IMR-90 (cell line): ENCODE data around the gene DDX27. TPM values are rescaled to one million over a fixed set of nuclear protein-coding genes. Genes with fewer than 3 reads are reported as not detected.

Source experiments
- ATAC-seq: fragments of 200-7000 bp; cut with Tn5 transposase; 2 replicates; pipeline ENCODE4 v1.9.1; 2020; ENCODE audit warnings: low read depth, mild to moderate bottlenecking, moderate library complexity
- BruUV-seq: library from RNA; stranded (reverse); fragments of 400-500 nt; replicated peaks from 2 replicates; lab custom pipeline; 2021; lab: Mats Ljungman, UMichigan
- CTCF ChIA-PET: fragments of 300-600 bp; formaldehyde crosslinking; extraction: SDS; loops from one replicate; lab custom pipeline; 2021; ENCODE audit warnings: antibody characterized with exemption; lab: Yijun Ruan, JAX
- POLR2A ChIA-PET: fragments of 300-600 bp; sonication (Branson Sonifier 250); formaldehyde crosslinking; loops from one replicate; lab custom pipeline; 2022; ENCODE audit warnings: antibody characterized with exemption; ENCODE audit not compliant: unreplicated experiment; lab: Charles Lee
- DNase-seq: peaks from one replicate; pipeline ENCODE4 v3.0.0; 2013
- H2AFZ ChIP-seq: replicated peaks from 2 replicates; pipeline ENCODE3; 2013; ENCODE audit warnings: low read length, mild to moderate bottlenecking; ENCODE audit not compliant: poor library complexity
- H2AK5ac ChIP-seq: 2 replicates; pipeline ENCODE4 v1.6.1; 2013; ENCODE audit warnings: low read depth, low read length, inconsistent platforms
- H2AK9ac ChIP-seq: replicated peaks from 2 replicates; pipeline ENCODE3; 2013; ENCODE audit warnings: mild to moderate bottlenecking, low read depth, low read length, moderate library complexity; ENCODE audit not compliant: poor library complexity
- H2BK120ac ChIP-seq: 2 replicates; pipeline ENCODE4 v1.6.1; 2013; ENCODE audit warnings: low read depth, low read length, inconsistent platforms
- H2BK15ac ChIP-seq: 3 replicates; pipeline ENCODE4 v1.6.1; 2013; ENCODE audit warnings: low read depth, low read length, inconsistent platforms
- H2BK20ac ChIP-seq: 2 replicates; pipeline ENCODE4 v1.6.1; 2013; ENCODE audit warnings: low read depth, mild to moderate bottlenecking, inconsistent platforms, low read length, moderate library complexity
- H2BK5ac ChIP-seq: 2 replicates; pipeline ENCODE4 v1.6.1; 2013; ENCODE audit warnings: mild to moderate bottlenecking, low read depth, low read length, inconsistent platforms; ENCODE audit not compliant: poor library complexity, severe bottlenecking
- H3K14ac ChIP-seq: replicated peaks from 2 replicates; pipeline ENCODE4 v1.6.1; 2013; ENCODE audit warnings: low read depth, low read length, inconsistent platforms
- H3K18ac ChIP-seq: 2 replicates; pipeline ENCODE4 v1.6.1; 2013; ENCODE audit warnings: low read depth, low read length, control low read depth
- H3K23ac ChIP-seq: 2 replicates; pipeline ENCODE4 v1.6.1; 2013; ENCODE audit warnings: low read depth, low read length, inconsistent platforms
- H3K27ac ChIP-seq: 2 replicates; pipeline ENCODE4 v1.5.1; 2013; ENCODE audit warnings: mild to moderate bottlenecking, control low read depth, low read length; ENCODE audit not compliant: insufficient read depth
- H3K27me3 ChIP-seq: 2 replicates; pipeline ENCODE4 v1.6.1; 2013; ENCODE audit warnings: low read length; ENCODE audit not compliant: control insufficient read depth, insufficient read depth
- H3K36me3 ChIP-seq: 2 replicates; pipeline ENCODE4 v1.6.1; 2013; ENCODE audit warnings: low read length, mixed read lengths; ENCODE audit not compliant: control insufficient read depth, insufficient read depth
- H3K4ac ChIP-seq: 2 replicates; pipeline ENCODE4 v1.6.1; 2013; ENCODE audit warnings: low read depth, low read length, inconsistent platforms
- H3K4me1 ChIP-seq: 2 replicates; pipeline ENCODE4 v1.6.1; 2013; ENCODE audit warnings: low read length, mixed read lengths; ENCODE audit not compliant: control insufficient read depth, insufficient read depth
- H3K4me2 ChIP-seq: 2 replicates; pipeline ENCODE4 v1.6.1; 2013; ENCODE audit warnings: low read depth, mild to moderate bottlenecking, control low read depth, low read length, moderate library complexity
- H3K4me3 ChIP-seq: 2 replicates; pipeline ENCODE4 v1.5.1; 2013; ENCODE audit warnings: low read depth, mild to moderate bottlenecking, control low read depth, low read length, moderate library complexity; ENCODE audit not compliant: insufficient read depth
- H3K56ac ChIP-seq: 2 replicates; pipeline ENCODE4 v1.6.1; 2013; ENCODE audit warnings: low read length, inconsistent platforms; ENCODE audit not compliant: insufficient read depth; ENCODE audit errors: extremely low read depth
- H3K79me1 ChIP-seq, 2 experiments: 2 replicates each; pipeline ENCODE4 v1.6.1; 2013; ENCODE audit warnings: low read length in 2 of 2, inconsistent platforms in 1 of 2, low read depth in 1 of 2
- H3K9ac ChIP-seq: 2 replicates; pipeline ENCODE4 v1.6.1; 2013; ENCODE audit warnings: low read depth, low read length, control low read depth
- H3K9me1 ChIP-seq: 2 replicates; pipeline ENCODE4 v1.6.1; 2013; ENCODE audit warnings: low read length, inconsistent platforms; ENCODE audit not compliant: insufficient read depth
- H3K9me3 ChIP-seq: 2 replicates; pipeline ENCODE4 v1.6.1; 2013; ENCODE audit warnings: low read length; ENCODE audit not compliant: control insufficient read depth, insufficient read depth
- H4K20me1 ChIP-seq: 2 replicates; pipeline ENCODE4 v1.6.1; 2013; ENCODE audit warnings: low read length, inconsistent platforms; ENCODE audit not compliant: insufficient read depth
- H4K5ac ChIP-seq: 2 replicates; pipeline ENCODE4 v1.6.1; 2013; ENCODE audit warnings: mild to moderate bottlenecking, low read depth, low read length, control low read depth
- H4K8ac ChIP-seq, 2 experiments: 2 replicates each; pipeline ENCODE4 v1.6.1; 2013; ENCODE audit warnings: low read depth in 2 of 2, low read length in 2 of 2, control low read depth in 1 of 2, inconsistent platforms in 1 of 2
- H4K91ac ChIP-seq: 2 replicates; pipeline ENCODE4 v1.6.1; 2013; ENCODE audit warnings: low read depth, low read length, inconsistent platforms; ENCODE audit not compliant: insufficient read depth
- CHD1 ChIP-seq: IDR thresholded peaks from 2 replicates; pipeline ENCODE4 v1.6.1; 2012; ENCODE audit warnings: low read depth, low read length, improper control_type of control experiment
- WGBS, 2 experiments: methylation state at CpG; one replicate each; pipeline versions ENCODE4 v1.1.5 to v1.1.7; 2013; ENCODE audit warnings: missing lambda C conversion rate in 2 of 2; ENCODE audit not compliant: insufficient read length in 1 of 2; ENCODE audit errors: extremely low coverage in 2 of 2; 5-methylcytosine and 5-hydroxymethylcytosine counted together
- dilution Hi-C: fragments of 300-500 bp; cut with HindIII; formaldehyde crosslinking; loops from one replicate; pipeline ENCODE4 v1.14.3; 2018; ENCODE audit warnings: low sequenced_read_pairs; ENCODE audit not compliant: unreplicated experiment
- in situ Hi-C: fragments of 300-500 bp; cut with MboI; formaldehyde crosslinking; loops from 3 replicates; pipeline ENCODE4 v1.14.3; 2019; ENCODE audit warnings: low sequenced_read_pairs, inconsistent platforms, mixed read lengths
- intact Hi-C: fragments of 100-400 bp; cut with micrococcal nuclease; formaldehyde crosslinking; loops from 2 replicates; pipeline ENCODE4 v1.10.0; 2022
- polyA plus RNA-seq, 3 experiments: library from polyadenylated mRNA; depleted of rRNA; stranded (reverse); fragments of >200 nt; gene quantifications; 2 replicates each; pipeline ENCODE4 v1.2.3, GENCODE V29; 2012; ENCODE audit warnings: low replicate concordance in 1 of 3
- total RNA-seq: library from RNA; depleted of rRNA; stranded (reverse); fragments of >200 nt; gene quantifications from 2 replicates; pipeline ENCODE4 v1.2.3, GENCODE V29; 2012

The DDX27 gene
- total and polyA plus RNA-seq, 2 of the 4 experiments (the other 2 are of a cell fraction): 33.2 to 36.7 TPM

DNA sequence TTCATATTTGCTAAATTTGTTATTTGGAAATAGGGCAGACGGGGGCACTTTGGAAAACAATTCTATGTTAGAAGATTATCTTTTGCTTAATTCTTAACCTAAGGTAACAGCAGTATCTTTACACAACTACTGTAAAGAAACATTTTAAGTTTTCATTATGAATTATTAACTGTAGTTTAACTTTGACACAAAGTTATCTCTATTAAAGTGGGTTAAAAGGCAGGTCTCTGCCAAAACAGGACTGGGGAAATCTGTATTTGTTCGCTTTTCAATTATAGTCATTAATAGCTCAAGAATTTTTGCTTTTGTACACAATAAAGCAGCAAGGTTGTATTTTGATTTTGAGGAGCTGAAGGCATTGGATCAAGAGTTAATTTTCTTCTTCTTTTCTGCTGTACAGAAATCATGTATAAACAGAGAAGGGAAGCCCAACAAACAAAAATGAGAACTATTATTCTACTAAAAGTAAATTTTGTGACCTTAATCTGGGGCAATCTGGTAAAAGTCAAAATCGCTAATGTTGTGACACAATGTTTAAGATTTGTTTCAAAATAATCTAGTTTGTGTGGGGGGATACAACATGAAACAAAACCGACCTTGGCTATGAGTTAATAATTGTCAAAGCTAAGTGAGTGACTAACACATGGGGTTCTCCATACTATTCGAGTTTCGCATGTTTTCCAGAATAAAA is 34.0 kb upstream of the DDX27 start:
- Histone ChIP-seq H3K18ac (no peak overlapping the region), H2BK20ac (no peak overlapping the region), H2BK15ac (no peak overlapping the region), H3K4ac (no peak overlapping the region), H2BK5ac (no peak overlapping the region), H2BK120ac (no peak overlapping the region), H3K14ac (no peak overlapping the region), H3K27me3 (no peaks in the 10 kb centered on the region), H4K91ac (no peak overlapping the region), H3K9me1 (no peaks in the 10 kb centered on the region), H3K79me1 (peaks cover 5 to 52% of the 10 kb centered on the region in 2 experiments; a peak in 3 of 4 replicates), H3K27ac (no peak overlapping the region), H4K5ac (no peak overlapping the region), H4K20me1 (peaks cover 67% of the 10 kb centered on the region), H3K36me3 (no peaks in the 10 kb centered on the region), H3K23ac (no peak overlapping the region; the same call in 1 of the 2 replicates), H3K4me3 (no peak overlapping the region), H4K8ac (no peak overlapping the region), H2AFZ (no peak overlapping the region), H2AK9ac (no peak overlapping the region), H3K56ac (no peak overlapping the region), H3K9me3 (no peaks in the 10 kb centered on the region), H2AK5ac (no peak overlapping the region), H3K9ac (no peak overlapping the region), H3K4me2 (no peak overlapping the region), H3K4me1 (peaks cover 3% of the 10 kb centered on the region; the same call in 1 of the 2 replicates)
- DNase-seq (no peak), ATAC-seq (no peak)
- ChIA-PET POLR2A (no interaction called here), CTCF (interaction anchor here (1.0 to 1.1 kb wide), 2 partner anchors 32 to 52 kb away, joined by 3 read pairs; no protein-coding TSS in a partner anchor)
- BruUV-seq: no TSS peak
- dilution Hi-C loops (no loop called here), in situ Hi-C loops (no loop called here), intact Hi-C loops (loop anchor here (5.0 to 10.0 kb wide), 2 partner anchors 50 to 382 kb away; partner anchors contain the start of gene PTGIS)
- no peak for TF ChIP-seq CHD1
- 69% methylated on average over 2 of the region's 6 CpGs; no CpG with 5 or more reads in 1 of the 2 experiments for WGBS, 2 experiments
